Measurements from ENCODE around the gene CHRDL2.

The CHRDL2 gene

DNA sequence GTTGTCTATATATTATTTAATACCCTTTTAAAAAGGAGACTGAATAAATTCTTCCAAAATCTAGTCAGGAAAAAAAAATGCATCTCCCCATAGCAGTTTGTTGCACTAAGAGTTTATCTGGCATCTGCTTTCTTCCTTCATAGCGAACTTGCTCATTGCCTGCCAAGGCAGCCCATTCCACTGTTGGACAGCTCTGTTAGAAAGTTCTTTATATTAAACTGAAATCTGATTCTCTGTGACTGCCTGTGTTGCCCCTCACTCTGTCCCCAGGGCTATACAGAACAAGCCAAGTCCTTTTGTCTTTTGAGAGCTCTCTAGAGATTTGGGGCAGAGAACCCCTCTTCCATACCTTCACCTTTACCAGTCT is 3.3 kb upstream of the CHRDL2 start:
- ChIA-PET CTCF (interaction anchor here (0.6 to 2.4 kb wide), 3 partner anchors 32 to 603 kb away, joined by 3 to 8 read pairs (median 5); no protein-coding TSS in a partner anchor), POLR2A (no interaction called here)
- no peaks in the 10 kb centered on the region for H3K9me3 ChIP-seq (ENCODE audit: control insufficient read depth, insufficient read depth, low read depth, low read length)
- H3K4me1 ChIP-seq (ENCODE audit: control insufficient read depth, insufficient read depth, low read length): no peaks in the 10 kb centered on the region
- no peak overlapping the region for H3K27ac ChIP-seq (ENCODE audit: extremely low read depth, low read depth, low read length)
- no peak overlapping the region for H3K4me3 ChIP-seq (ENCODE audit: low read depth, low read length)
- TF ChIP-seq ZNF280D (tag by site-specific recombination; IDR thresholded peaks at IDR 0.05) (no peak), ZNF140 (tag by site-specific recombination; IDR thresholded peaks at IDR 0.05) (no peak), ZNF571 (tag by site-specific recombination; IDR thresholded peaks at IDR 0.05) (no peak)
- H3K36me3 ChIP-seq (ENCODE audit: control insufficient read depth in 2 of 2, insufficient read depth in 1 of 2, low read length in 2 of 2): no peaks in the 10 kb centered on the region

DNA sequence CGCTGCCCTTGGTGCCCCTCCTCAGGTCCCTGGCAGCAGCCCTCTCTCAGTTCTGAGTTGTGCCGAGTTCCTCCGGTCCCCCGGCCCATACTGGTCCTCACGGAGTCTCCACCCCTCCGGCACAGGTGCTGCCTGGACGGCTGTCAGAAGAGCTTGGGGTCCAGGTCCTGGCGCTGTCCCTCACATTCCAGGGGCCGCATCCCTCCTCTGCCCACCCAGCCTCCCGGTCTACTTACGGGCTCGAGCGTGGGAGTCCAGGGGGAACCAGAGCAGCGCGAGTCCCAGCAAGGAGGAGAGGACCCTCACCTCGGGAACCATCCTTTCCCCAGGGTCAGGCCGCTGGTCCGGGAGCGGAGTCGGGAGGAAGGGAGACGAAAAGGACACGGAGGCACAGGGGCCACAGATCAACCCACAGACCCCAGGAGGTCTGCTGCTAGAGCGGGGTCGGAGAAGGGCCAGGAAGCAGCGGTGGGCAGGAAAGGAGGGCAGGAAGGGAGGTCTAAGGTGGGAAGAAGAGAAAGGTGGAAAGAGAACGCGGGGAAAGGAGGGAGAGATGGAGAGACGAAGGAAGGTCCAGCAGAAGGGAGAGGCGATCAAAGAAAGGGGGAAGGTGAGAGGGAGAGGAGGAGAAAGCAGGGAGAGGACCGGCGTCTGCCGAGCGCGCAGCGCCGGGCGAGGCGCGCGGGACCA is 510 bp downstream of the CHRDL2 start:
- Histone ChIP-seq H3K27ac (ENCODE audit: extremely low read depth, low read depth, low read length) (no peak overlapping the region), H3K4me3 (ENCODE audit: low read depth, low read length) (no peak overlapping the region), H3K36me3 (ENCODE audit: control insufficient read depth in 2 of 2, insufficient read depth in 1 of 2, low read length in 2 of 2) (no peaks in the 10 kb centered on the region), H3K9me3 (ENCODE audit: control insufficient read depth, insufficient read depth, low read depth, low read length) (no peaks in the 10 kb centered on the region), H3K4me1 (ENCODE audit: control insufficient read depth, insufficient read depth, low read length) (no peaks in the 10 kb centered on the region)
- CTCF ChIA-PET: interaction anchor here (0.5 to 6.8 kb wide), 3 partner anchors 9 to 28 kb away, joined by 3 to 63 read pairs (median 3); no protein-coding TSS in a partner anchor
- TF ChIP-seq, protein P1, sequence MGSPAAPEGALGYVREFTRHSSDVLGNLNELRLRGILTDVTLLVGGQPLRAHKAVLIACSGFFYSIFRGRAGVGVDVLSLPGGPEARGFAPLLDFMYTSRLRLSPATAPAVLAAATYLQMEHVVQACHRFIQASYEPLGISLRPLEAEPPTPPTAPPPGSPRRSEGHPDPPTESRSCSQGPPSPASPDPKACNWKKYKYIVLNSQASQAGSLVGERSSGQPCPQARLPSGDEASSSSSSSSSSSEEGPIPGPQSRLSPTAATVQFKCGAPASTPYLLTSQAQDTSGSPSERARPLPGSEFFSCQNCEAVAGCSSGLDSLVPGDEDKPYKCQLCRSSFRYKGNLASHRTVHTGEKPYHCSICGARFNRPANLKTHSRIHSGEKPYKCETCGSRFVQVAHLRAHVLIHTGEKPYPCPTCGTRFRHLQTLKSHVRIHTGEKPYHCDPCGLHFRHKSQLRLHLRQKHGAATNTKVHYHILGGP (tag by site-specific recombination; IDR thresholded peaks at IDR 0.05): no peak
- TF ChIP-seq FEZF1 (tag by site-specific recombination; IDR thresholded peaks at IDR 0.05) (no peak), ZBTB8A (tag by site-specific recombination; IDR thresholded peaks at IDR 0.05) (0 out of 2 replicates have a peak, but pooled peaks have one; percentile 10), PRDM1 (tag by site-specific recombination; IDR thresholded peaks at IDR 0.05) (peak; percentile 97), ZNF23 (tag by site-specific recombination; IDR thresholded peaks at IDR 0.05; ENCODE audit: borderline replicate concordance) (no peak), ZNF26 (tag by site-specific recombination; IDR thresholded peaks at IDR 0.05) (no peak), ZNF335 (tag by site-specific recombination; conservative IDR thresholded peaks at IDR 0.05) (0 out of 2 replicates have a peak, but pooled peaks have one; percentile 21)
- TF ChIP-seq, protein P2, sequence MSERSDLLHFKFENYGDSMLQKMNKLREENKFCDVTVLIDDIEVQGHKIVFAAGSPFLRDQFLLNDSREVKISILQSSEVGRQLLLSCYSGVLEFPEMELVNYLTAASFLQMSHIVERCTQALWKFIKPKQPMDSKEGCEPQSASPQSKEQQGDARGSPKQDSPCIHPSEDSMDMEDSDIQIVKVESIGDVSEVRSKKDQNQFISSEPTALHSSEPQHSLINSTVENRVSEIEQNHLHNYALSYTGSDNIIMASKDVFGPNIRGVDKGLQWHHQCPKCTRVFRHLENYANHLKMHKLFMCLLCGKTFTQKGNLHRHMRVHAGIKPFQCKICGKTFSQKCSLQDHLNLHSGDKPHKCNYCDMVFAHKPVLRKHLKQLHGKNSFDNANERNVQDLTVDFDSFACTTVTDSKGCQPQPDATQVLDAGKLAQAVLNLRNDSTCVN (tag by site-specific recombination; optimal IDR thresholded peaks at IDR 0.05): peak; percentile 28
- POLR2A ChIA-PET: no interaction called here

DNA sequence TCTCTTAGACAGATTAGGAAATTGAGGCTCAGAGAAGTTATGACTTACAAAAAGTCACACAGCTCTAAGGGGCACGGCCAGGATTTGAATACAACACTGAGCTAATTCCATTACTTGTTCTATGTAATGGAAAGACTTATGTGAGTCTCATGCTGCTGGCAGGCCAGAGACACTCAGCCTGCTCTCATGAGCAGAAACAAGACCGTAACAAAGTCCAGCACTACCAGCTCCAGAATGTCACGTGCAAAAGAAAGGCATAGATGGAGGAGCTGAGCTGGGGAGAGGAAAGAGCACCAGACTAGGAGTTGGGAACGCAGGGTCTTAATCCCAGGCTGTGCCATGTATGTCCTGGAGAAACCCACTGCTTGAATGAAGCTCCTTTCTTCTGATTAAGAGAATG is 1.8 kb downstream of the CHRDL2 start:
- ChIA-PET POLR2A (interaction anchor here (0.5 kb wide), 1 partner anchor 19 kb away, joined by 3 read pairs; no protein-coding TSS in a partner anchor), CTCF (interaction anchor here (1.0 to 9.2 kb wide), 3 partner anchors 11 to 55 kb away, joined by 3 to 103 read pairs (median 63); no protein-coding TSS in a partner anchor)
- no peaks in the 10 kb centered on the region for H3K9me3 ChIP-seq (ENCODE audit: control insufficient read depth, insufficient read depth, low read depth, low read length)
- no peaks in the 10 kb centered on the region for H3K4me1 ChIP-seq (ENCODE audit: control insufficient read depth, insufficient read depth, low read length)
- H3K36me3 ChIP-seq (ENCODE audit: control insufficient read depth in 2 of 2, insufficient read depth in 1 of 2, low read length in 2 of 2): no peaks in the 10 kb centered on the region
- no peak overlapping the region for H3K4me3 ChIP-seq (ENCODE audit: low read depth, low read length)
- no peak overlapping the region for H3K27ac ChIP-seq (ENCODE audit: extremely low read depth, low read depth, low read length)
- TF ChIP-seq ZBTB20 (tag by site-specific recombination; IDR thresholded peaks at IDR 0.05) (no peak), KLF9 (tag by site-specific recombination; IDR thresholded peaks at IDR 0.05; ENCODE audit: low read depth) (no peak), ZNF621 (tag by site-specific recombination; IDR thresholded peaks at IDR 0.05) (no peak), ZNF596 (tag by site-specific recombination; IDR thresholded peaks at IDR 0.05) (no peak), ZNF112 (tag by site-specific recombination; IDR thresholded peaks at IDR 0.05) (no peak), KLF7 (tag by site-specific recombination; IDR thresholded peaks at IDR 0.05; ENCODE audit: borderline replicate concordance) (no peak), ZNF221 (tag by site-specific recombination; IDR thresholded peaks at IDR 0.05; ENCODE audit: borderline replicate concordance) (no peak)
- TF ChIP-seq, protein P3, sequence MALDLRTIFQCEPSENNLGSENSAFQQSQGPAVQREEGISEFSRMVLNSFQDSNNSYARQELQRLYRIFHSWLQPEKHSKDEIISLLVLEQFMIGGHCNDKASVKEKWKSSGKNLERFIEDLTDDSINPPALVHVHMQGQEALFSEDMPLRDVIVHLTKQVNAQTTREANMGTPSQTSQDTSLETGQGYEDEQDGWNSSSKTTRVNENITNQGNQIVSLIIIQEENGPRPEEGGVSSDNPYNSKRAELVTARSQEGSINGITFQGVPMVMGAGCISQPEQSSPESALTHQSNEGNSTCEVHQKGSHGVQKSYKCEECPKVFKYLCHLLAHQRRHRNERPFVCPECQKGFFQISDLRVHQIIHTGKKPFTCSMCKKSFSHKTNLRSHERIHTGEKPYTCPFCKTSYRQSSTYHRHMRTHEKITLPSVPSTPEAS (tag by site-specific recombination; IDR thresholded peaks at IDR 0.05): no peak
- TF ChIP-seq, protein P4, sequence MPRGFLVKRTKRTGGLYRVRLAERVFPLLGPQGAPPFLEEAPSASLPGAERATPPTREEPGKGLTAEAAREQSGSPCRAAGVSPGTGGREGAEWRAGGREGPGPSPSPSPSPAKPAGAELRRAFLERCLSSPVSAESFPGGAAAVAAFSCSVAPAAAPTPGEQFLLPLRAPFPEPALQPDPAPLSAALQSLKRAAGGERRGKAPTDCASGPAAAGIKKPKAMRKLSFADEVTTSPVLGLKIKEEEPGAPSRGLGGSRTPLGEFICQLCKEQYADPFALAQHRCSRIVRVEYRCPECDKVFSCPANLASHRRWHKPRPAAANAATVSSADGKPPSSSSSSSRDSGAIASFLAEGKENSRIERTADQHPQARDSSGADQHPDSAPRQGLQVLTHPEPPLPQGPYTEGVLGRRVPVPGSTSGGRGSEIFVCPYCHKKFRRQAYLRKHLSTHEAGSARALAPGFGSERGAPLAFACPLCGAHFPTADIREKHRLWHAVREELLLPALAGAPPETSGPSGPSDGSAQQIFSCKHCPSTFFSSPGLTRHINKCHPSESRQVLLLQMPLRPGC (tag by site-specific recombination; IDR thresholded peaks at IDR 0.05): no peak
